Measurements from ENCODE around the gene XKR7.
A peak's percentile ranks its signal among the peaks of the same experiment; 100 is the strongest.

- TF ChIP-seq POLR2A (IDR thresholded peaks at IDR 0.05; ENCODE audit: low read depth, low read length), result peak; percentile 84
- TF ChIP-seq POLR2AphosphoS5 (IDR thresholded peaks at IDR 0.05; ENCODE audit: insufficient read depth, low read depth, low read length), result peak; percentile 83
- no peak for TF ChIP-seq EZH2 (IDR thresholded peaks at IDR 0.05; ENCODE audit: borderline replicate concordance, low read depth, low read length, severe bottlenecking)
- TF ChIP-seq, protein P1, sequence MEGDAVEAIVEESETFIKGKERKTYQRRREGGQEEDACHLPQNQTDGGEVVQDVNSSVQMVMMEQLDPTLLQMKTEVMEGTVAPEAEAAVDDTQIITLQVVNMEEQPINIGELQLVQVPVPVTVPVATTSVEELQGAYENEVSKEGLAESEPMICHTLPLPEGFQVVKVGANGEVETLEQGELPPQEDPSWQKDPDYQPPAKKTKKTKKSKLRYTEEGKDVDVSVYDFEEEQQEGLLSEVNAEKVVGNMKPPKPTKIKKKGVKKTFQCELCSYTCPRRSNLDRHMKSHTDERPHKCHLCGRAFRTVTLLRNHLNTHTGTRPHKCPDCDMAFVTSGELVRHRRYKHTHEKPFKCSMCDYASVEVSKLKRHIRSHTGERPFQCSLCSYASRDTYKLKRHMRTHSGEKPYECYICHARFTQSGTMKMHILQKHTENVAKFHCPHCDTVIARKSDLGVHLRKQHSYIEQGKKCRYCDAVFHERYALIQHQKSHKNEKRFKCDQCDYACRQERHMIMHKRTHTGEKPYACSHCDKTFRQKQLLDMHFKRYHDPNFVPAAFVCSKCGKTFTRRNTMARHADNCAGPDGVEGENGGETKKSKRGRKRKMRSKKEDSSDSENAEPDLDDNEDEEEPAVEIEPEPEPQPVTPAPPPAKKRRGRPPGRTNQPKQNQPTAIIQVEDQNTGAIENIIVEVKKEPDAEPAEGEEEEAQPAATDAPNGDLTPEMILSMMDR (IDR thresholded peaks at IDR 0.05; ENCODE audit: extremely low read depth in 1 of 2, insufficient read depth in 1 of 2, low read depth in 1 of 2, low read length in 2 of 2), result peak; percentile 97 to 98
- no peak for TF ChIP-seq GATA2 (IDR thresholded peaks at IDR 0.05; ENCODE audit: insufficient read depth, insufficient read length, low read depth, low read length)
- TF ChIP-seq MAX (IDR thresholded peaks at IDR 0.05; ENCODE audit: insufficient read depth, insufficient read length), result no peak
- TF ChIP-seq JUN (IDR thresholded peaks at IDR 0.05; ENCODE audit: borderline replicate concordance, insufficient read depth, insufficient read length, low read depth), result no peak
- no peak for TF ChIP-seq MYC (IDR thresholded peaks at IDR 0.05; ENCODE audit: low read depth, low read length)
- TF ChIP-seq FOS (IDR thresholded peaks at IDR 0.05; ENCODE audit: borderline replicate concordance, insufficient read depth, low read length), result no peak
These were observed 16.2 kb upstream of the XKR7 start, which contains the start of gene PDRG1 for GRCh38 chr20:31951530-31952453.
